Type B pancreatic cell (in vitro differentiated cells): ENCODE data around the gene DSCAML1. TPM values are rescaled to one million over a fixed set of nuclear protein-coding genes. Genes with fewer than 3 reads are reported as not detected.
A peak's percentile ranks its signal among the peaks of the same experiment; 100 is the strongest.
"Not testable (repeated sequence)": the region's sequence is repeated elsewhere in the genome, so short reads cannot be mapped to it uniquely, and the experiment has no call there.

Source experiments
- DNase-seq: peaks from one replicate; pipeline ENCODE4 v3.0.0; 2021; ENCODE audit warnings: mixed read lengths; ENCODE audit not compliant: unreplicated experiment; ENCODE audit errors: extremely low spot score
- H3K27ac Mint-ChIP-seq: 2 replicates; pipeline ENCODE4 v1.8.0; 2021; ENCODE audit warnings: mild to moderate bottlenecking, mixed read lengths
- H3K27me3 Mint-ChIP-seq: 2 replicates; pipeline ENCODE4 v1.8.0; 2021; ENCODE audit warnings: mixed read lengths
- H3K36me3 Mint-ChIP-seq: 2 replicates; pipeline ENCODE4 v1.8.0; 2021; ENCODE audit warnings: mixed read lengths
- H3K4me1 Mint-ChIP-seq: one replicate; pipeline ENCODE4 v1.8.0; 2021; ENCODE audit warnings: mixed read lengths; ENCODE audit not compliant: unreplicated experiment
- H3K4me3 Mint-ChIP-seq: 2 replicates; pipeline ENCODE4 v1.8.0; 2021; ENCODE audit warnings: mild to moderate bottlenecking, mixed read lengths
- H3K9me3 Mint-ChIP-seq: 2 replicates; pipeline ENCODE4 v1.8.0; 2021; ENCODE audit warnings: mixed read lengths
- total RNA-seq: library from RNA; stranded (reverse); gene quantifications from 2 replicates; pipeline ENCODE4 v1.2.1, GENCODE V29; 2021; ENCODE audit warnings: low replicate concordance
- TF ChIP-seq, protein P1 (sequence below): fragments of 200-600 bp; sonication (generic); conservative IDR thresholded peaks from 2 replicates; pipeline ENCODE4 v1.5.0; 2021; ENCODE audit warnings: antibody characterized with exemption, mild to moderate bottlenecking

The DSCAML1 gene
- total RNA-seq, 1 donor from 2014 or later = 5.8 TPM

GRCh38 chr11:117814766-117815261 lies 17.8 kb upstream of the DSCAML1 start:
- DNase-seq = no peak
- H3K9me3 Mint-ChIP-seq = no peaks in the 10 kb centered on the region
- H3K27me3 Mint-ChIP-seq = peaks cover 17% of the 10 kb centered on the region
- TF ChIP-seq, protein P1, sequence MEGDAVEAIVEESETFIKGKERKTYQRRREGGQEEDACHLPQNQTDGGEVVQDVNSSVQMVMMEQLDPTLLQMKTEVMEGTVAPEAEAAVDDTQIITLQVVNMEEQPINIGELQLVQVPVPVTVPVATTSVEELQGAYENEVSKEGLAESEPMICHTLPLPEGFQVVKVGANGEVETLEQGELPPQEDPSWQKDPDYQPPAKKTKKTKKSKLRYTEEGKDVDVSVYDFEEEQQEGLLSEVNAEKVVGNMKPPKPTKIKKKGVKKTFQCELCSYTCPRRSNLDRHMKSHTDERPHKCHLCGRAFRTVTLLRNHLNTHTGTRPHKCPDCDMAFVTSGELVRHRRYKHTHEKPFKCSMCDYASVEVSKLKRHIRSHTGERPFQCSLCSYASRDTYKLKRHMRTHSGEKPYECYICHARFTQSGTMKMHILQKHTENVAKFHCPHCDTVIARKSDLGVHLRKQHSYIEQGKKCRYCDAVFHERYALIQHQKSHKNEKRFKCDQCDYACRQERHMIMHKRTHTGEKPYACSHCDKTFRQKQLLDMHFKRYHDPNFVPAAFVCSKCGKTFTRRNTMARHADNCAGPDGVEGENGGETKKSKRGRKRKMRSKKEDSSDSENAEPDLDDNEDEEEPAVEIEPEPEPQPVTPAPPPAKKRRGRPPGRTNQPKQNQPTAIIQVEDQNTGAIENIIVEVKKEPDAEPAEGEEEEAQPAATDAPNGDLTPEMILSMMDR = no peak
- peak overlapping the region; percentile 98 for H3K27ac Mint-ChIP-seq
- peaks cover 70% of the 10 kb centered on the region for H3K4me1 Mint-ChIP-seq
- no peaks in the 10 kb centered on the region for H3K36me3 Mint-ChIP-seq
- peak overlapping the region; percentile 77 for H3K4me3 Mint-ChIP-seq

DNA sequence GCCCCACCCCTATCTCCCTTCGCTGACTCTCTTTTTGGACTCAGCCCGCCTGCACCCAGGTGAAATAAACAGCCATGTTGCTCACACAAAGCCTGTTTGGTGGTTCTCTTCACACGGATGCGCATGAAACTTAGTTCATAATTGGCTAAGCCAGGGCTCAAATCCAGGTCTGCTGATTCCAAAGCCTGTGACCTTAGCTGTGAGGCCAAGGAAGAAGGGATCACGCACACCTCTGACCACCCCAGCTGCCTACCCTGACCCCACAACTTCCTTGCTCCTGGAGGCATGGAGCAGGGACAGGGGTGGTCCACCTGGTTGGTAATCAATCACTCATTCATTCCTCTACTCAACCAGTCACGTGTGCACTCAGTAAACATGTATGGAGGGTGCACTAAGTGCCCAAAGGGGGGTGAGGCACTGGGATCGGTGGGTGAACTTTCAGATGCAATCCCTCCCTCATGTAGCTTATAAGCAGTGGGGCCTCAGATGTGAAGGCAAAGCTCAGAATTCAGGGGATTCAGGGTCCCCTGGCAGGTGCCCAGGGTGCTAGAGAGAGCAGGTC lies 17.3 kb upstream of the DSCAML1 start:
- Mint-ChIP-seq H3K27me3 (peaks cover 17% of the 10 kb centered on the region), H3K4me1 (peaks cover 73% of the 10 kb centered on the region), H3K27ac (peak overlapping the region; percentile 98), H3K4me3 (peak overlapping the region; percentile 77), H3K9me3 (no peaks in the 10 kb centered on the region), H3K36me3 (no peaks in the 10 kb centered on the region)
- DNase-seq = no peak
- TF ChIP-seq, protein P1 = no peak

- not testable (repeated sequence) for H3K9me3 Mint-ChIP-seq, H3K36me3 Mint-ChIP-seq, H3K4me3 Mint-ChIP-seq, DNase-seq
- Mint-ChIP-seq H3K27ac (peak overlapping the region; percentile 42), H3K27me3 (peaks cover 33% of the 10 kb centered on the region), H3K4me1 (peaks cover 53% of the 10 kb centered on the region)
Measured at GRCh38 chr11:117810056-117810451, 13.0 kb upstream of the DSCAML1 start.

DNA sequence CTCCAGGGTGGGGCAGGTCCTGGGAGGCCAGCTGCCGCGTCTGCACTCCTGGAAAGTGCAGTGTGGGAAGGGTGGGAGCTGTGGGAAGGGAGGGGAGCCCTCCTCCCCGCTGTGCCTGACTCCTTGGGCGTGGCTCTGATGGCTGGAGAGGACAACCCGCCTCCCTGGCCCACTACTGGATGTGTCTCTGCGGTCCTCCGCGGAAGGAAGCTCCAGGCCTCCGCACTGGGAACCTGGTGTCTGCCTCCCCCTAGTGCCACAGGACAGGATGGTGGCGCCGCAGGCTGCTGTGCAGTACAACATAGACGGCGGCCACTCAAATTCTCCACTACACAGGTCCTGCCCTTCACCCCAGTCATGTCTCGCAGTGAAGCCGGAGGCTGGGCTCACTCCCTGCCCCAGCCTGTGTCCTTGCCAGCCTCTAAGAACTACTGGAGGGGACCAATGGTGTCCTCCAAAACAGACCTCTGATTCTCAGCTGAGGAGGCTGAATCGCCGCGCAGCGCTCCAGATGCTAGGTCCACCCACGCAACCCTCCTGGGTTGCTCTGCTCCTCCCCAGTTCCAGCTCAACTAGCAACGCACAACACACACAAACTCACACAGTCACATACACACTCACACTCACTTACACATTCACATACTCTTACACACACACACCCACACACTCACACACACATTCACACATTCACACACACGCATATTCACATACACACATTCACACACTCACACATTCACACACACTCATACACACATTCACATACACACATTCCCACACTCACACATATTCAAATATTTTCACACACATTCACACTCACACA lies 12.4 kb upstream of the DSCAML1 start:
- no peak for DNase-seq
- H3K4me3 Mint-ChIP-seq = no peak overlapping the region
- H3K36me3 Mint-ChIP-seq = no peaks in the 10 kb centered on the region
- H3K27me3 Mint-ChIP-seq = peaks cover 37% of the 10 kb centered on the region
- H3K27ac Mint-ChIP-seq = peak overlapping the region; percentile 52
- TF ChIP-seq, protein P1 = peak; percentile 79
- no peaks in the 10 kb centered on the region for H3K9me3 Mint-ChIP-seq
- H3K4me1 Mint-ChIP-seq = peaks cover 47% of the 10 kb centered on the region

GRCh38 chr11:117808784-117809183 lies 11.8 kb upstream of the DSCAML1 start:
- Mint-ChIP-seq H3K27me3 (peaks cover 39% of the 10 kb centered on the region), H3K4me3 (no peak overlapping the region), H3K27ac (peak overlapping the region; percentile 52), H3K4me1 (peaks cover 40% of the 10 kb centered on the region), H3K9me3 (no peaks in the 10 kb centered on the region), H3K36me3 (no peaks in the 10 kb centered on the region)
- no peak for DNase-seq
- TF ChIP-seq, protein P1 = no peak
